ENCODE results near the gene GET4. TPM values are rescaled to one million over a fixed set of nuclear protein-coding genes. Genes with fewer than 3 reads are reported as not detected.

GET4 gene
- total RNA-seq, 4 donors from 2014 or later, result 6.1 to 39.4 (median 26.7) TPM

- H3K27ac ChIP-seq, result no peak overlapping the region
- H3K27me3 ChIP-seq, result no peaks in the 10 kb centered on the region
- peaks cover 0 to 7% of the 10 kb centered on the region in 2 donors for H3K4me1 ChIP-seq
- TF ChIP-seq CTCF (IDR thresholded peaks at IDR 0.05), result no peak
- H3K9me3 ChIP-seq, result no peaks in the 10 kb centered on the region
- no peak overlapping the region for H3K4me3 ChIP-seq
- DNase-seq, result no peak
- H3K36me3 ChIP-seq, result no peaks in the 10 kb centered on the region
- intact Hi-C loops (cut with DNase I; ENCODE audit: low total_unique reads), result no loop called here
These were observed 40.1 kb downstream of the GET4 start for GRCh38 chr7:916291-916941.

- Histone ChIP-seq H3K27me3 (no peaks in the 10 kb centered on the region), H3K4me1 (peaks cover 0 to 7% of the 10 kb centered on the region in 2 donors), H3K4me3 (no peak overlapping the region), H3K27ac (no peak overlapping the region), H3K36me3 (no peaks in the 10 kb centered on the region), H3K9me3 (no peaks in the 10 kb centered on the region)
- no peak for DNase-seq
- TF ChIP-seq CTCF (IDR thresholded peaks at IDR 0.05) (no peak), POLR2A (IDR thresholded peaks at IDR 0.05) (no peak)
- intact Hi-C loops (cut with DNase I; ENCODE audit: low total_unique reads), result no loop called here
These were observed 41.1 kb downstream of the GET4 start for GRCh38 chr7:917255-918117.

- TF ChIP-seq POLR2A (IDR thresholded peaks at IDR 0.05) (no peak), CTCF (IDR thresholded peaks at IDR 0.05) (no peak)
- intact Hi-C loops (cut with DNase I; ENCODE audit: low total_unique reads), result no loop called here
- no peaks in the 10 kb centered on the region for H3K9me3 ChIP-seq
- H3K36me3 ChIP-seq, result no peaks in the 10 kb centered on the region
- H3K27ac ChIP-seq, result no peak overlapping the region
- H3K4me1 ChIP-seq, result peaks cover 0 to 7% of the 10 kb centered on the region in 2 donors
- H3K4me3 ChIP-seq, result no peak overlapping the region
- H3K27me3 ChIP-seq, result no peaks in the 10 kb centered on the region
- peak in 1 of 2 donors; percentile 3 for DNase-seq
These were observed 41.7 kb downstream of the GET4 start for GRCh38 chr7:918118-918425.

- peak in 1 of 2 donors; percentile 8 for DNase-seq
- H3K27ac ChIP-seq, result no peak overlapping the region
- intact Hi-C loops (cut with DNase I; ENCODE audit: low total_unique reads), result no loop called here
- H3K4me1 ChIP-seq, result peaks cover 0 to 7% of the 10 kb centered on the region in 2 donors
- H3K4me3 ChIP-seq, result no peak overlapping the region
- TF ChIP-seq POLR2A (IDR thresholded peaks at IDR 0.05) (no peak), CTCF (IDR thresholded peaks at IDR 0.05) (no peak)
- H3K36me3 ChIP-seq, result no peaks in the 10 kb centered on the region
- no peaks in the 10 kb centered on the region for H3K9me3 ChIP-seq
- H3K27me3 ChIP-seq, result no peaks in the 10 kb centered on the region
These were observed 42.2 kb downstream of the GET4 start for GRCh38 chr7:918441-919113.

- intact Hi-C loops (cut with DNase I; ENCODE audit: low total_unique reads), result no loop called here
- peak in 1 of 2 donors; percentile 11 for DNase-seq
- peaks cover 0 to 7% of the 10 kb centered on the region in 2 donors for H3K4me1 ChIP-seq
- no peaks in the 10 kb centered on the region for H3K27me3 ChIP-seq
- no peak overlapping the region for H3K4me3 ChIP-seq
- H3K27ac ChIP-seq, result no peak overlapping the region
- TF ChIP-seq CTCF (IDR thresholded peaks at IDR 0.05) (no peak), POLR2A (IDR thresholded peaks at IDR 0.05) (no peak)
- no peaks in the 10 kb centered on the region for H3K36me3 ChIP-seq
- H3K9me3 ChIP-seq, result no peaks in the 10 kb centered on the region
These were observed 42.7 kb downstream of the GET4 start for GRCh38 chr7:919114-919442.
